ENCODE results near the gene GLP2R.
"Not testable (repeated sequence)": the region's sequence is repeated elsewhere in the genome, so short reads cannot be mapped to it uniquely, and the experiment has no call there.

GLP2R gene

DNA sequence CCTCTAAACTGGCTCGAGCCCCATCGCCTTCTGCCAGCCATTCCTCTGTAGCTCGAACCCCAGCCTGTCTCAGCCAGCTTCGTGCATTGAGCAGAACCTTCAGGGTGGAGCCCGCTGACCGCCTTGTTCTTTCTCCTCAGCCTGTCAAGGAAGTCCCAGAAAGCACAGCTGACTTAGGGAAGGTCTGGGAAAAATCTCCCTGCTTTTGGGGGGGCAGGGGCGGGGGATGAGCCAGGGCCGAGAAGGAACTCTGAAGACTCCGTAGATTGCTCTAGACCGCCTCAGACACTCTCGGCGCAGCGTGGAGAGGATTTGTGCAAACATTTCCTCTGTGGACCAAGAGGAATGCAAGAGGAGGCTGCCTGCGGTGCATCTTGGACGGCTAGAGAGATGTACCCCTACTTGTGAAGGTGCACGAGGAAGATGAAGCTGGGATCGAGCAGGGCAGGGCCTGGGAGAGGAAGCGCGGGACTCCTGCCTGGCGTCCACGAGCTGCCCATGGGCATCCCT lies at the start of gene GLP2R:
Gene GLP2R, plus strand, starts transcription at position 284 of the 510 bp plus-strand sequence. Its CDS starts 140 bp downstream, at position 424.
- no peak for DNase-seq

DNA sequence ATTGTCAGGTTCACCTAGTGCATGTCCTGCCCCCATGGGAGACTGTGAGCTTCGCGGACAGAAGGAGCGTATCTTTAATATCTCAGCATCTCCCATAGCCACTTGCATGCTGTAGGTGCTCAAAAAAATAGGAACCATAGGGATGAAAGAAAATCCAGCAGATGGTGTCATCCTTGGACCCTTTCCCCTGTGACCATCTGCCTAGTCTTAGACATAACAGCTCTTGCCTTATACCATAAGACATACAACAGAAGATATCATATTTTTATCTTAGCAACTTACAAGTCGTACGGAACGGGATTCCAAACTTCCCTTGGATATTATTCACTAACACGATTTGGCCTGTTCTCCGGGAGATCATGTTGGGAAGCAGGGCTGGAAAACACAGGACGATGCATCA lies 48.8 kb upstream of the GLP2R start:
- DNase-seq = no peak

GRCh38 chr17:9780552-9780951 lies 45.2 kb upstream of the GLP2R start:
- no peak for DNase-seq

DNA sequence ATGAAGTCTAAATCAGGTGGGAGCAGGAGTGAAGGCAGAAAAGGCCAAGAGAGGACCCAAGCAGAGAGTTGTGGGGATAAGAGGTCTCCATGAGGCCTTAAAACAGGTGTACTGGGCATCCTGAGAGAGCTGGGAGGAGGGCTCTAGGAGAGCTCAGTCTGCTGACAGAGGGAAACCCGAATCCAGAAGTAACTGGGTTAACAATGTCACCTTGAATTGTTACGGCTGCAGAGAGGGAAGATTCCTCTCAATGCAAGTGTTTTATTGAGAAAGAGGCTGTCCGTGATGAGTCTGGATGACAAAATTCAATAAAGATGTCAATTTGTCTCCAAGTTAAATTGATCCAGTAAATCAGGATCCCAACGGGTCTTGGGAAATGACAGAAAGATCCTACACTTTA lies 42.7 kb upstream of the GLP2R start:
- DNase-seq = no peak

- DNase-seq = not testable (repeated sequence)
Observed at GRCh38 chr17:9783465-9783864, 42.3 kb upstream of the GLP2R start.

DNA sequence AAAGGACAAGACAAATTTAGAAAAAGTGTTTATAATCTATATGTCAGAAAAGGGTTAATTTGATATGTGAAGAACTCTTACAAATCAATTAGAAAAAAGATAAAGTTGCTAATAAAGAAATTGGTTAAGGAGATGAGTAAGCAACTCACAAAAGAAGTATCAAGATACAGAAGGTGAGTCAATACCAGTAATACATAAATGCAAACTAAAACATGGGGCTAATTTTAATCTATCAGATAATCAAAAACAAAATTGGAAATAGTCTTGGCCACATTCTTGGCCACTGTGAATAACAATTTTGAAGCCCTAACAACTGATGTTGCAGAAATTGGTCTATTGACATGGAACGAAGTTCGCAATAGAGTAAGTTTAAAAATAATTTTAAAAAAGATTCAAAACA lies 41.2 kb upstream of the GLP2R start:
- no peak for DNase-seq

DNA sequence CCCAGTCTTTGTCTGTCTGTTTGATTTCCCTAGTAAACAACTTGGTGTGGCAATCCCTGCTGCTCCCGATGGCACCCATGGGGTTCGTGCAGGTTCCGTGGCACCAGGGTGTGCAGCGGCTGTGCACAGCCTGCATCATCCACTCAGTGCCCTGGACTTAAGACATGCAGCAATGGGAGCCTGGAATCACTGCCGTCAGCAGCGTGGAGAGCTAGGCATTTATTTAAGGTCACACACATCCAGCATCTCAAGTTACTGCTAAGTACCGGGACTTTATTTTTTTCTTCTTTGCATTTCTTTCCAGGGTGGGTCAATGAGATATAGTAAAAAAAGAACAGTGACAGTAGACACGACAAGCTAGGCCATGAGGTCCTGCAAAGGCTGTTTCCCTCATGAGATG lies 37.1 kb upstream of the GLP2R start:
- DNase-seq = no peak

- DNase-seq = no peak
Observed at GRCh38 chr17:9790316-9790715, 35.4 kb upstream of the GLP2R start.

DNA sequence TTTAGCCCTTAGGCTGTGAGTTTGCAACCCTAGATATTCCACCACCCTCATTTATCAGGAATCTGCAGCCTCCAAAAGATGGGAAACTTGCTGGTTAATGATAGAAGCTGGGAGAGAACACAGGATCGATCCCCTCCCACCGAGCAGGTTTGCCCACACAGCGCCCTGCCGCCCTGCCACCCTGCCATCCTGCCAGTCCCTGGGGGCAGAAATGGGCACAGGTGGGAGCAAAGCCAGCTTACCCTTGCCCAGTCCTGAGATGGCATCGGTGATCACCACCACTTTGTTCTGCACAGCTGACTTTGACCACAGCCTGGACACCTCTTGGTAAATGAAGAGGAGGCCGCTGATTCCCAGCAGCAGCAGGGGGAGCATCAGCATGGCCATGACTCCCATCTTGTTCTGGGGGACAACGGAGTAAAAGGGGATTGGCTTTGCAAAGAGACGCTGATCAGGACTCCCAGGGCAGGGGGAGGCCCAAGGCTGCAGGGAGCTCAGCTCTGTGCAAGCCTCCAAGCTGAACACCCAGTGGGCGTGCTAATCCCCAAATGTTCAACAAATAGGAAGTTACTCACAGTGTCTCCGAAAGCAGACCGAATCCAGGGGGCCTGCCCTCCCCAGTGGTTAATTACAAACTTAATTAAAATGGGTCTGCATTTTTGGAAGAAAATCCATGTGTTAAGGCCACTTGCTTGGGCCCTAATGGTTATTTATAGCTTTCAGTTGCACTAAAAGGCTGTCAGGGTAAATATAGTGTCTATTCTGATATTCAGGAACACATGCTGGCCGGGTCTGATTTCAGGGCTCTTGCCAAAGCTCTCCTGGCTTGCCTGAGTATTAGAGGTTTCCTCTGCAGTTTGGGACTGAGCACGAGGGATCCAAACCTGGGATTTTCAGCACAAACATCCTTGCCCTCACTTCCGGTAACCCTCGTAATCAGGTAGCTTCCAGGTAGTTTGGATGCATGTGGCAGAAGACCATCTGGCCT lies 34.5 kb upstream of the GLP2R start, which contains the start of gene DHRS7C:
Gene DHRS7C, minus strand, starts transcription at position 704 of the 988 bp plus-strand sequence. Its CDS starts 308 bp downstream, at position 396.
- no peak for DNase-seq

GRCh38 chr17:9792181-9792840 lies 33.4 kb upstream of the GLP2R start:
- no peak for DNase-seq

- no peak for DNase-seq
Observed at GRCh38 chr17:9798008-9798407, 27.7 kb upstream of the GLP2R start.

DNA sequence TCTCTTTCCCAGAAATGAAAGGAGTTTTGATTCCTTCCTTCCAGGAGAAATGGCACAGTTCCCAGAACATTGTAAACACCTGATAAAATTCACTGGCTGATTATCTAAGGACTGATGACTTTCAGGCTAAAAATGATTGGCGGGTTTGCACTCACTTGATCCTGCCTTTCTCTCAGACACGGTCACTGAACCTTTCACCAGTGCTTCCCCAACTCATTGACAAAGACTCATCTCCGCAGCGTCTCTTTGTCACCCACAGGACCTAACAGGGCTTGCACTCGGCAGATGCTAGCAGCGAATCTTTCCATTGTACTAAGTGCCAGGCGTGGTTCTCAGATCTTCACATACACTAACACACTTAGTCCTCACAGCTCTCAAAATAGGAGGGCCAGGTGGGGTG lies 27.0 kb upstream of the GLP2R start:
- DNase-seq = no peak

GRCh38 chr17:9801505-9801904 lies 24.2 kb upstream of the GLP2R start:
- no peak for DNase-seq

DNA sequence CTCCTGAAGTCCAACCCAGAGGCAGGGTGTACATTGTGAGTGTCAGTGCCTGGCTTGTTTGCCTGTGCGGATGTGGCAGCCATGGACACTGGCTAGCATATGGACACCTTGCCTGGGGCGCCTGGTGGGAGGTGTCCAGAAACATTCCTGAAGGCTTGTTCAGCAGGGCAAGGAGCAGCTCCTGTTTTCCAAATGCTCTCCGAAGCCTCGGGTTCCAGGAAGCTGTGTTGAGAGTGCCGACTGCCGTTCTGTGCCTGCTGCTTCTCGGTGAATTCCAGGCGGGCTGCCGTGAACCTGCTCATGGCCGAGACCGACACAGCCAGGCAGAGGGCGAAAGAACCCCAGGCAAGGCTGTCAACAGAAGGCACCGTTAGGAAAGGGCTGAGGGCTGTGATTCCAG lies 23.4 kb upstream of the GLP2R start:
- no peak for DNase-seq

- DNase-seq = no peak
Observed at GRCh38 chr17:9802697-9803096, 23.0 kb upstream of the GLP2R start.

- DNase-seq = no peak
Observed at GRCh38 chr17:9805769-9806168, 20.0 kb upstream of the GLP2R start.

DNA sequence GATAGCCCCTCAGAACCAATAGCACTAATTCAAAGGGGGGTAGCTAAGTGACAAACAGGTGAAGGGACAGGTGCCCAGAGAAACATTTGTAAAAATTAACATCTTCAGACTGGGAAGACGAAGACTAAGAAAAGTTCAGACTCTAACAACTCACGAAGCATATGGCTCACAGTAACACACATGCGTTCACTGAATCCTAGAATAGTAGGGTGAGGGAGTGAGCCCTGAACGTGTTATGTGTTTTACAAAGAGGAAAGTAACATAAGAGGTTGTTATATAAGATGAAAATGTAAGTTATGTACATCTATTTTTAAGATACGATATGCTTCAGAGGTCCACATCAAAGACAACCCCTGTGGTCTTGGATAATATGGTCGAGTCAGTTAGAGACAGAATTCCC lies 19.0 kb upstream of the GLP2R start:
- DNase-seq = no peak

DNA sequence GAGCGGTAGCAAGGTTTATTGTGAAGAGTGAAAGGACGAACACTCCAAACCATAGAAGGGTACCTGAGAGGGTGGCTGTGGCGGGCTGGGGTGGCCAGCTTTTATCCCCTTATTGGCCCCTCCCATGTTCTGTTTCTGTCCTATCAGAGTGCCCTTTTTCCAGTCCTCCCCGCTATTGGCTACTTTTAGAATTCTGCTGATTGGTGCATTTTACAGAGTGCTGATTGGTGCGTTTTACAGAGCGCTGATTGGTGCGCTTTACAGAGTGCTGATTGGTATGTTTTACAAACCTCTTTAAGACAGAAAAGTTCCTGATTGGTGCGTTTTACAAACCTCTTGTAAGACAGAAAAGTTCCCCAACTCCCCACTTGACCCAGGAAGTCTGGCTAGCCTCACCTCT lies 16.3 kb upstream of the GLP2R start:
- DNase-seq = no peak

GRCh38 chr17:9810100-9810949 lies 15.4 kb upstream of the GLP2R start:
- no peak for DNase-seq

DNA sequence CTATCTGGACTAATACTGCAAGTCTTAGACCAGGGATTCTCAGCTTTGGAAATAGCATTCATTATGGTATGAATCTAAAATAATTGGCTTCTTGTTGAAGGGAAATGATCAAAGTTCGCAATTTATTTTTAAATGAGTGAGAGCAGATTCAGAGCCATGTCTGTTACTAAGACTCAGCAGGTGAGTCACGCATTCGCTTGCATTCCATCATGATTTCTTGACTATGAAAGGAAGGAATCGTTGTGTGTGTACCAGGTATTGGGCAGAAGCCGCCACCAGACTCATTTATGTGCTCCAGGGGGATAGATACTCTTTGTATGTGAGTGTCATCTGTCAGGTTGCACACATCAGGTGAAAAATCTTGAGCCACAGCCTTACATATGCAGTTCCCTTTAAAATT lies 14.6 kb upstream of the GLP2R start:
- no peak for DNase-seq

DNA sequence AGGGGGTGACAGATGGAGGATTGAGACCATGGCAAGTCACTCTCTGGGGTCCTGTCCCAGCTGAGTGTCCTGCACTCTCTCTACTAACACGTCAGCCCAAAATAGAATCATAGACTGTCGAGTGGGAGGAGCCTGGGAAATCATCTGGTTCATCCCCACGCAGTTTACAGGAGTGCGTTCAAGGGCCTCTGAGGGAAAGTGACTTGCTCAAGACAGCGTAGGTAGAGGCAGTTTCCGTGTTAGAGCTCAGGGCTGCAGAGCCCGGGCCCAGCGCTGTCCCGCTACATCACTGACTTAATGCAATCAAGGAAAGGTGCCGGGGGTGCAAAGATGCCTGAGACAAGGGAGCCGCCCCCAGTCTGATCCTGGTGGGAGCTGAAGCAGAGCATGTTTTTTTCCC lies 14.2 kb upstream of the GLP2R start:
- no peak for DNase-seq

GRCh38 chr17:9813166-9813565 lies 12.6 kb upstream of the GLP2R start:
- DNase-seq = no peak

Data from NCI-H146 (cell line).